Transverse colon (tissue), 4 donors: ENCODE measurements around the gene RBM5. TPM values are rescaled to one million over a fixed set of nuclear protein-coding genes. Genes with fewer than 3 reads are reported as not detected.

Source experiments
- DNase-seq: peaks from one replicate; pipeline ENCODE4 v3.0.0-alpha.2; 2019
- H3K27ac ChIP-seq, 4 donors: fragments of 200-600 bp; sonication (generic); 2 replicates each; pipeline ENCODE4 v1.5.1; 2016 to 2018; ENCODE audit warnings: inconsistent platforms in 4 of 4
- H3K27me3 ChIP-seq: fragments of 200-600 bp; sonication (generic); 2 replicates; pipeline ENCODE4 v1.5.1; 2017; ENCODE audit warnings: inconsistent platforms
- H3K36me3 ChIP-seq, 4 donors: fragments of 200-600 bp; sonication (generic); 2 replicates each; pipeline ENCODE4 v1.5.1; 2017 to 2019; ENCODE audit warnings: inconsistent platforms in 4 of 4
- H3K4me1 ChIP-seq, 4 donors: fragments of 200-600 bp; sonication (generic); 2 replicates each; pipeline ENCODE4 v1.5.1; 2017 to 2020; ENCODE audit warnings: inconsistent platforms in 4 of 4
- H3K4me3 ChIP-seq, 4 donors: fragments of 200-600 bp; sonication (generic); 1 replicate in 1 of 4; 2 replicates in 3 of 4; pipeline versions ENCODE4 v1.5.1 to v1.6.1; 2017 to 2019; ENCODE audit warnings: inconsistent platforms in 4 of 4
- H3K9me3 ChIP-seq, 2 donors: fragments of 200-600 bp; sonication (generic); 2 replicates each; pipeline ENCODE4 v1.5.1; 2017 to 2019; ENCODE audit warnings: inconsistent platforms in 2 of 2
- EP300 ChIP-seq: sonication (generic); formaldehyde crosslinking; IDR thresholded peaks from one replicate; pipeline ENCODE4 v1.6.1; 2017; ENCODE audit warnings: antibody characterized with exemption, low read depth
- POLR2A ChIP-seq: fragments of 450-650 bp; IDR thresholded peaks from one replicate; pipeline ENCODE4 v1.6.1; 2016; ENCODE audit warnings: antibody characterized with exemption, mild to moderate bottlenecking, moderate library complexity
- POLR2AphosphoS5 ChIP-seq, 3 donors: sonication (generic); formaldehyde crosslinking; IDR thresholded peaks; one replicate each; pipeline ENCODE4 v1.6.1; 2016; ENCODE audit warnings: antibody characterized with exemption in 3 of 3
- WGBS, 2 donors: methylation state at CpG; one replicate each; pipeline ENCODE4 v1.1.5; 2018; ENCODE audit warnings: low coverage in 1 of 2; 5-methylcytosine and 5-hydroxymethylcytosine counted together
- in situ Hi-C, 4 donors: fragments of 200-750 bp; cut with MboI; loops; one replicate each; pipeline versions ENCODE4 v1.15.0 to v1.15.1; 2017; ENCODE audit warnings: low sequenced_read_pairs in 3 of 4, low pct_ligation_motif_present in 1 of 4, low pct_unique_long_range_greater_than_20kb in 1 of 4
- intact Hi-C: fragments of 100-400 bp; cut with DNase I; formaldehyde crosslinking; loops from one replicate; pipeline ENCODE4 v1.15.1; 2023; ENCODE audit warnings: low total_unique reads
- total RNA-seq, 4 donors: library from RNA; depleted of rRNA; stranded (reverse); fragments of >200 nt; gene quantifications; one replicate each; pipeline ENCODE4 v1.1.0, GENCODE V29; 2016
- TF ChIP-seq, protein P1 (sequence below), 5 experiments: fragments of 200-600 bp in 3 of 5; fragments of 450-650 bp in 2 of 5; sonication (generic) in 3 of 5; IDR thresholded peaks; 1 replicate in 2 of 5; 2 replicates in 3 of 5; pipeline ENCODE4 v1.5.1; 2016 to 2017; ENCODE audit warnings: antibody characterized with exemption in 5 of 5, inconsistent platforms in 3 of 5, mild to moderate bottlenecking in 2 of 5, moderate library complexity in 1 of 5

RBM5 gene
- total RNA-seq, 4 donors from 2014 or later = 238 to 391 (median 304) TPM

DNA sequence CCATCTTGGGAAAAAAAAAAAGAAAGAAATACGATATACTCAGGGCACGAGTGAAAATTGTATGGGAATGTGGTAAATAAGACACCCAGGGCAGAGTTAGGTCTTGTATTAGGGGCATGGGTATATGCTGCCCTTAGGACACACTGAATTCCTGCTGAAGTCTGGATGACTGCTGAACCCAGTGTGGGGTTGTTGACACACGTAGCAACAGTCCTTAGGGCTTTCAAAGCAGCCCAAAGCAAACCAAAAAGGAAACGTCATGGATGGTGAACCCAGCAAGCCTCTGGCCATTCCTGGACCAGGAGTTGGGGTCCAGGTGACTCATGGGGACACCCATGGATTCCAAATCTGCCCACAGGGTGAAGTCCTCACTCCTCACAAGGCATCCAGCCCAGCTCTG, 39.3 kb downstream of the RBM5 start:
- no peak overlapping the region for H3K27ac ChIP-seq
- no peak for DNase-seq
- H3K27me3 ChIP-seq = no peaks in the 10 kb centered on the region
- no peak overlapping the region for H3K4me3 ChIP-seq
- peaks cover 0 to 23% (median 10%) of the 10 kb centered on the region in 4 donors for H3K4me1 ChIP-seq
- intact Hi-C loops = loop anchor here (10.0 kb wide), 1 partner anchor 147 kb away; the partner anchor contains the start of gene LSMEM2
- 80 to 94% methylated on average over 3 to 4 of the region's 4 CpGs for WGBS, 2 donors
- in situ Hi-C loops = loop anchor here in 2 of 4 donors (10.0 kb wide), 2 partner anchors 57 to 67 kb away; partner anchors contain the start of gene GNAT1 (in 1 of the 2)
- H3K36me3 ChIP-seq = no peaks in the 10 kb centered on the region
- no peaks in the 10 kb centered on the region for H3K9me3 ChIP-seq
- TF ChIP-seq POLR2A = no peak

DNA sequence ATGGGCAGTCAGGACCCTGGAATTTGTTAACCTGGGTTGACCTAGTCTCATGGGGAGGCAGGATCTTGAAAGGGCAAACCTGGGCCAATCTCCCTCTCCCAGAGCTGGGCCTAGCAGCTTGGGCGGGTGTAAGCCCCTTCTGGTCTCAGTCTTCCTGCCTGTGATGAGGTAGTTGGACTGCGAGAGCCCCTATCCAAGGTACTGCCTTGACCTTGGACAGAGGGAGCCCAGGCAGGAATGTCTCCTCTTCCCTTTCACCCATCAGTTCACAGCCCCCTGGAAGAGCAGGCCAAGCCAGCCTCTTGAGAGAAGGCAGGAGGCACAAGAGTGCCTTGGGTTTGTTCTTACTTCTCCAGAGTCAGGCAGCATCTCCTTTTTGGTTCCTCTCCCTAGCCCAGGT, 41.7 kb downstream of the RBM5 start:
- no peak for DNase-seq
- in situ Hi-C loops = no loop called here
- intact Hi-C loops = no loop called here
- 83% methylated on average over 2 of the region's 2 CpGs; no CpG with 5 or more reads in 1 of the 2 donors for WGBS, 2 donors
- H3K4me1 ChIP-seq = peaks cover 0 to 15% (median 5%) of the 10 kb centered on the region in 4 donors
- no peaks in the 10 kb centered on the region for H3K27me3 ChIP-seq
- H3K27ac ChIP-seq = no peak overlapping the region
- H3K36me3 ChIP-seq = no peaks in the 10 kb centered on the region
- no peaks in the 10 kb centered on the region for H3K9me3 ChIP-seq
- H3K4me3 ChIP-seq = no peak overlapping the region
- TF ChIP-seq EP300 (no peak), POLR2A (no peak), POLR2AphosphoS5 (IDR thresholded peaks at IDR 0.05) (no peak)
- TF ChIP-seq, protein P1, sequence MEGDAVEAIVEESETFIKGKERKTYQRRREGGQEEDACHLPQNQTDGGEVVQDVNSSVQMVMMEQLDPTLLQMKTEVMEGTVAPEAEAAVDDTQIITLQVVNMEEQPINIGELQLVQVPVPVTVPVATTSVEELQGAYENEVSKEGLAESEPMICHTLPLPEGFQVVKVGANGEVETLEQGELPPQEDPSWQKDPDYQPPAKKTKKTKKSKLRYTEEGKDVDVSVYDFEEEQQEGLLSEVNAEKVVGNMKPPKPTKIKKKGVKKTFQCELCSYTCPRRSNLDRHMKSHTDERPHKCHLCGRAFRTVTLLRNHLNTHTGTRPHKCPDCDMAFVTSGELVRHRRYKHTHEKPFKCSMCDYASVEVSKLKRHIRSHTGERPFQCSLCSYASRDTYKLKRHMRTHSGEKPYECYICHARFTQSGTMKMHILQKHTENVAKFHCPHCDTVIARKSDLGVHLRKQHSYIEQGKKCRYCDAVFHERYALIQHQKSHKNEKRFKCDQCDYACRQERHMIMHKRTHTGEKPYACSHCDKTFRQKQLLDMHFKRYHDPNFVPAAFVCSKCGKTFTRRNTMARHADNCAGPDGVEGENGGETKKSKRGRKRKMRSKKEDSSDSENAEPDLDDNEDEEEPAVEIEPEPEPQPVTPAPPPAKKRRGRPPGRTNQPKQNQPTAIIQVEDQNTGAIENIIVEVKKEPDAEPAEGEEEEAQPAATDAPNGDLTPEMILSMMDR (IDR thresholded peaks at IDR 0.05) = no peak

DNA sequence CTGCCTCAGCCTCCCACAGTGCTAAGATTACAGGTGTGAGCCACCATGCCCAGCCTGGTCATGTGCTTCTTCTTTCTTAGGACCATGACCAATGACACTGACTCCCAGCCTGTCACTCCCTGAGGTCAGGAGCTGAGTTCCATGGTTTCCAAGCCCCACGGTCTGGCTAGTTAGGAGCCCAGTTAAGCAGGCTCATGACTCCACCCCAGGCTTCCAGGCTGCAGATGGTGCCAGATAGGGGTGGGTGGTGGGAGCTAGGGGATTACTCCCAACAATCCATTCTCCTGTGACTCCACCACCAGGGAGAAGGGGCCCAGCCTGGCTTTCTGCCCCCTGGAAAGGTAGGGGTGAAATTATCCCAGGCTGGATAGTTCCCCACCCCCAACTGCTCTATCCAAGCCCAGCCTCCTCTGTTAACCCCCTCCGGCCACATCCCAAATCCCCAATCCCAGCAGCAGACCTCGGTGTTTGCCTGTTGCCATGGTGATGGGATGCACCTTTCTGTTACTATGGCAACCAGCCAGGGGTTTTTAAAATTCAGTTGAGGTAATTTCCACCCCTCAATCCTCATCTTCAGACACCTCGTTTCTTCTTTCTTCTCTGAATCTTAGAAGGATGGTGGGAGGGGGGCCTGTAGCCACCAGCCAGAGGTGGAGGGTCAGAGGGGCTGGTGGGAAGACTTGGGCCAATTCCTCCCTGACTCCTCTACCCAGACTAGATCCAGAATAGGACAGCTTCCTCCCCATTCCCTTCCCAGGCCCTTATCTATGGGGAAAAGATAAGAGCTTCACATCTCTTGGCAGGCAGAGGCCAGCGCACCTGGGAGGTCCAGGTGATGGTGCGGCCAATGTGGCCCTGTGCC, 43.9 kb downstream of the RBM5 start:
- no peaks in the 10 kb centered on the region for H3K9me3 ChIP-seq
- no peak for DNase-seq
- H3K36me3 ChIP-seq = no peaks in the 10 kb centered on the region
- intact Hi-C loops (no loop called here), in situ Hi-C loops (no loop called here)
- H3K4me3 ChIP-seq = no peak overlapping the region
- no peaks in the 10 kb centered on the region for H3K4me1 ChIP-seq
- WGBS, 2 donors = 56 to 57% methylated on average over 3 to 4 of the region's 6 CpGs
- no peak overlapping the region for H3K27ac ChIP-seq
- TF ChIP-seq, protein P1 (IDR thresholded peaks at IDR 0.05) = no peak
- no peak for TF ChIP-seq EP300
- H3K27me3 ChIP-seq = no peaks in the 10 kb centered on the region

DNA sequence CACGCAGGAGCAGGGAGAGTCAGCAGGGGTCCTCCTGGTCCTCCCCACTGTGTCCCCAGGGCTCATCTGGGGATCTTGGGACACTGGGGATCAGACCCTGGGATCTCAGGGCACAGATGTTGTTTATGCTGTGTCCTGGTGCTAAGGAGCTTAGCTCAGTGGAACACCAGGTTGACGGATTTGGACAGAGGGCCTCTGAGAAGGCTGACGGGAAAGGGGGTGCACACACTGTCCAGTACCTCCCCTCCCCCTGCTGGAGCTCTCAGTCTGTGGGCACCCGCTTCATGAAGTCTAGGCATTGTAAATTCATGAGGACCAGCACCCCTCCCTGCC, 44.5 kb downstream of the RBM5 start:
- TF ChIP-seq POLR2A (no peak), EP300 (no peak), POLR2AphosphoS5 (IDR thresholded peaks at IDR 0.05) (no peak)
- TF ChIP-seq, protein P1 (IDR thresholded peaks at IDR 0.05) = no peak
- in situ Hi-C loops (no loop called here), intact Hi-C loops (no loop called here)
- no peak overlapping the region for H3K27ac ChIP-seq
- H3K27me3 ChIP-seq = no peaks in the 10 kb centered on the region
- H3K4me3 ChIP-seq = no peak overlapping the region
- no peaks in the 10 kb centered on the region for H3K36me3 ChIP-seq
- DNase-seq = no peak
- H3K4me1 ChIP-seq = peaks cover 0 to under 1% (median 0%) of the 10 kb centered on the region in 4 donors
- WGBS, 2 donors = 80% methylated on average over 4 of the region's 4 CpGs; no CpG with 5 or more reads in 1 of the 2 donors
- H3K9me3 ChIP-seq = no peaks in the 10 kb centered on the region
